Sigmoid colon (tissue), 7 donors: ENCODE data around the gene ARHGAP1. TPM values are rescaled to one million over a fixed set of nuclear protein-coding genes. Genes with fewer than 3 reads are reported as not detected.

Experiments
- DNase-seq: peaks from one replicate; pipeline ENCODE4 v3.0.0-alpha.2; 2019
- H3K27ac ChIP-seq, 4 donors: fragments of 200-600 bp; sonication (generic); one replicate each; pipeline ENCODE4 v1.5.1; 2016 to 2019; ENCODE audit warnings: mild to moderate bottlenecking in 1 of 4
- H3K27me3 ChIP-seq, 3 donors: fragments of 200-600 bp; sonication (generic); one replicate each; pipeline ENCODE4 v1.5.1; 2019; ENCODE audit warnings: mild to moderate bottlenecking in 1 of 3
- H3K36me3 ChIP-seq, 4 donors: fragments of 200-600 bp; sonication (generic); one replicate each; pipeline ENCODE4 v1.5.1; 2016 to 2019
- H3K4me1 ChIP-seq, 4 donors: fragments of 200-600 bp; sonication (generic); one replicate each; pipeline ENCODE4 v1.5.1; 2017 to 2019
- H3K4me3 ChIP-seq, 4 donors: fragments of 200-600 bp; sonication (generic); one replicate each; pipeline ENCODE4 v1.5.1; 2017 to 2019; ENCODE audit warnings: mild to moderate bottlenecking in 2 of 4, moderate library complexity in 1 of 4
- H3K9me3 ChIP-seq, 4 donors: fragments of 200-600 bp in 3 of 4; sonication (generic) in 3 of 4; one replicate each; pipeline versions ENCODE4 v1.5.1 to v1.6.1; 2013 to 2019
- CTCF ChIP-seq, 4 experiments: fragments of 450-650 bp in 3 of 4; fragments of 200-600 bp in 1 of 4; IDR thresholded peaks; one replicate each; pipeline ENCODE4 v1.5.1; 2016 to 2019; ENCODE audit warnings: antibody characterized with exemption in 4 of 4, mild to moderate bottlenecking in 3 of 4, moderate library complexity in 2 of 4
- EP300 ChIP-seq, 4 donors: sonication (generic); formaldehyde crosslinking; IDR thresholded peaks; one replicate each; pipeline ENCODE4 v1.6.1; 2017; ENCODE audit warnings: antibody characterized with exemption in 4 of 4
- POLR2A ChIP-seq, 2 donors: fragments of 450-650 bp; IDR thresholded peaks; one replicate each; pipeline ENCODE4 v1.6.1; 2016; ENCODE audit warnings: antibody characterized with exemption in 2 of 2, mild to moderate bottlenecking in 2 of 2, moderate library complexity in 2 of 2
- POLR2AphosphoS5 ChIP-seq, 4 donors: sonication (generic); formaldehyde crosslinking; IDR thresholded peaks; one replicate each; pipeline ENCODE4 v1.6.1; 2017; ENCODE audit warnings: antibody characterized with exemption in 4 of 4
- WGBS, 2 donors: extraction: QIAGEN DNeasy Blood & Tissue Kit; methylation state at CpG; one replicate each; pipeline ENCODE4 v1.1.7; 2013; 5-methylcytosine and 5-hydroxymethylcytosine counted together
- intact Hi-C: fragments of 100-400 bp; cut with DNase I; formaldehyde crosslinking; loops from one replicate; pipeline ENCODE4 v1.15.1; 2023
- polyA plus RNA-seq, 3 donors: library from polyadenylated mRNA; stranded (reverse); fragments of 200-250 nt; gene quantifications; one replicate each; pipeline ENCODE4 v1.2.3, GENCODE V29; 2013
- total RNA-seq, 4 donors: library from RNA; depleted of rRNA; stranded (reverse); fragments of >200 nt; gene quantifications; one replicate each; pipeline ENCODE4 v1.1.0, GENCODE V29; 2016
- donor health status: healthy with polysubstance abuse.
- donor health status: Bipolar disorder and iron deficiency.
- donor health status: healthy.

Gene ARHGAP1
- total and polyA plus RNA-seq, 7 donors: 25.0 to 78.2 (median 41.2) TPM

GRCh38 chr11:46666516-46666915 is 33.9 kb downstream of the ARHGAP1 start:
- Histone ChIP-seq H3K4me3 (no peak overlapping the region), H3K9me3 (no peaks in the 10 kb centered on the region), H3K36me3 (peaks cover 22 to 100% (median 55%) of the 10 kb centered on the region in 4 donors), H3K27ac (peak overlapping the region; percentile 46 to 75 (median 48)), H3K27me3 (no peaks in the 10 kb centered on the region), H3K4me1 (peaks cover 0 to 12% (median 3%) of the 10 kb centered on the region in 4 donors)
- TF ChIP-seq POLR2AphosphoS5 (IDR thresholded peaks at IDR 0.05) (no peak), POLR2A (IDR thresholded peaks at IDR 0.05) (no peak), CTCF (IDR thresholded peaks at IDR 0.05) (no peak), EP300 (IDR thresholded peaks at IDR 0.05) (no peak)
- intact Hi-C loops: no loop called here
- peak; percentile 65 for DNase-seq
- WGBS, 2 donors: 75 to 79% methylated on average over 5 of the region's 5 CpGs

- peak; percentile 38 for DNase-seq
- intact Hi-C loops: no loop called here
- peak overlapping the region in 3 of 4 donors; percentile 12 to 75 (median 51) for H3K27ac ChIP-seq
- peaks cover 0 to 12% (median 3%) of the 10 kb centered on the region in 4 donors for H3K4me1 ChIP-seq
- no peaks in the 10 kb centered on the region for H3K27me3 ChIP-seq
- peaks cover 14 to 99% (median 50%) of the 10 kb centered on the region in 4 donors for H3K36me3 ChIP-seq
- H3K4me3 ChIP-seq: no peak overlapping the region
- no peaks in the 10 kb centered on the region for H3K9me3 ChIP-seq
- WGBS, 2 donors: 91 to 92% methylated on average over 1 of the region's 1 CpG
- TF ChIP-seq EP300 (IDR thresholded peaks at IDR 0.05): no peak
- no peak for TF ChIP-seq POLR2A (IDR thresholded peaks at IDR 0.05)
- no peak for TF ChIP-seq POLR2AphosphoS5 (IDR thresholded peaks at IDR 0.05)
- TF ChIP-seq CTCF (IDR thresholded peaks at IDR 0.05): no peak
Measured at GRCh38 chr11:46665356-46665755, 35.1 kb downstream of the ARHGAP1 start.

- H3K4me1 ChIP-seq: peaks cover 0 to 12% (median 3%) of the 10 kb centered on the region in 4 donors
- intact Hi-C loops: no loop called here
- TF ChIP-seq CTCF (IDR thresholded peaks at IDR 0.05): no peak
- no peak for TF ChIP-seq POLR2AphosphoS5 (IDR thresholded peaks at IDR 0.05)
- no peak for TF ChIP-seq POLR2A (IDR thresholded peaks at IDR 0.05)
- TF ChIP-seq EP300 (IDR thresholded peaks at IDR 0.05): no peak
- H3K36me3 ChIP-seq: peaks cover 11 to 98% (median 45%) of the 10 kb centered on the region in 4 donors
- H3K9me3 ChIP-seq: no peaks in the 10 kb centered on the region
- H3K27ac ChIP-seq: peak overlapping the region in 3 of 4 donors; percentile 12 to 75 (median 21)
- WGBS, 2 donors: 77 to 82% methylated on average over 6 of the region's 6 CpGs
- DNase-seq: no peak
- H3K27me3 ChIP-seq: no peaks in the 10 kb centered on the region
- no peak overlapping the region for H3K4me3 ChIP-seq
Measured at GRCh38 chr11:46664612-46665011, 35.8 kb downstream of the ARHGAP1 start.

GRCh38 chr11:46663277-46663940 is 37.0 kb downstream of the ARHGAP1 start:
- intact Hi-C loops: no loop called here
- no peaks in the 10 kb centered on the region for H3K27me3 ChIP-seq
- DNase-seq: no peak

GRCh38 chr11:46662366-46662765 is 38.1 kb downstream of the ARHGAP1 start:
- H3K4me3 ChIP-seq: no peak overlapping the region
- TF ChIP-seq EP300 (IDR thresholded peaks at IDR 0.05) (no peak), POLR2AphosphoS5 (IDR thresholded peaks at IDR 0.05) (no peak), POLR2A (IDR thresholded peaks at IDR 0.05) (no peak)
- peaks cover 0 to 12% (median 3%) of the 10 kb centered on the region in 4 donors for H3K4me1 ChIP-seq
- H3K27ac ChIP-seq: no peak overlapping the region
- DNase-seq: no peak
- peaks cover 13 to 98% (median 45%) of the 10 kb centered on the region in 4 donors for H3K36me3 ChIP-seq
- no peaks in the 10 kb centered on the region for H3K27me3 ChIP-seq
- intact Hi-C loops: no loop called here
- H3K9me3 ChIP-seq: no peaks in the 10 kb centered on the region

More at GRCh38 chr11:46663277-46663940, 37.0 kb downstream of the ARHGAP1 start:
- Histone ChIP-seq H3K27ac (no peak overlapping the region), H3K4me3 (no peak overlapping the region), H3K36me3 (peaks cover 9 to 98% (median 45%) of the 10 kb centered on the region in 4 donors), H3K4me1 (peaks cover 0 to 12% (median 3%) of the 10 kb centered on the region in 4 donors), H3K9me3 (no peaks in the 10 kb centered on the region)
- TF ChIP-seq EP300 (IDR thresholded peaks at IDR 0.05): no peak
- WGBS, 2 donors: 93% methylated on average over 4 of the region's 4 CpGs
